Tibial nerve (tissue), 4 donors: ENCODE results near the gene SYT1. TPM values are rescaled to one million over a fixed set of nuclear protein-coding genes. Genes with fewer than 3 reads are reported as not detected.

Experiments
- DNase-seq, 2 donors: peaks; one replicate each; pipeline ENCODE4 v3.0.0-alpha.2; 2019; ENCODE audit warnings: low spot score in 2 of 2
- H3K27ac ChIP-seq, 4 donors: fragments of 200-600 bp; sonication (generic) in 3 of 4; one replicate each; pipeline ENCODE4 v1.5.1; 2017 to 2019; ENCODE audit warnings: mild to moderate bottlenecking in 1 of 4
- H3K27me3 ChIP-seq, 2 donors: fragments of 200-600 bp; sonication (generic) in 1 of 2; one replicate each; pipeline versions ENCODE4 v1.5.1 to v1.6.0; 2017 to 2019
- H3K36me3 ChIP-seq, 3 donors: fragments of 200-600 bp; sonication (generic); one replicate each; pipeline ENCODE4 v1.5.1; 2018 to 2019
- H3K4me1 ChIP-seq, 4 donors: fragments of 200-600 bp; sonication (generic) in 3 of 4; one replicate each; pipeline ENCODE4 v1.5.1; 2017 to 2019
- H3K4me3 ChIP-seq, 4 donors: fragments of 200-600 bp; sonication (generic) in 3 of 4; one replicate each; pipeline ENCODE4 v1.5.1; 2017 to 2019; ENCODE audit warnings: mild to moderate bottlenecking in 1 of 4, moderate library complexity in 1 of 4
- H3K9me3 ChIP-seq, 4 donors: fragments of 200-600 bp; sonication (generic) in 3 of 4; one replicate each; pipeline ENCODE4 v1.5.1; 2017 to 2019
- EP300 ChIP-seq, 2 donors: sonication (generic); formaldehyde crosslinking; IDR thresholded peaks; one replicate each; pipeline ENCODE4 v1.6.1; 2017; ENCODE audit warnings: antibody characterized with exemption in 2 of 2, mild to moderate bottlenecking in 1 of 2
- POLR2A ChIP-seq, 2 donors: fragments of 450-650 bp; IDR thresholded peaks; one replicate each; pipeline ENCODE4 v1.6.1; 2017; ENCODE audit warnings: antibody characterized with exemption in 2 of 2, mild to moderate bottlenecking in 2 of 2, moderate library complexity in 2 of 2
- WGBS, 2 donors: methylation state at CpG; one replicate each; pipeline ENCODE4 v1.1.5; 2018; 5-methylcytosine and 5-hydroxymethylcytosine counted together
- total RNA-seq, 4 donors: library from RNA; depleted of rRNA; stranded (reverse); fragments of >200 nt; gene quantifications; one replicate each; pipeline ENCODE4 v1.1.0, GENCODE V29; 2016
- TF ChIP-seq, protein P1 (sequence below), 5 experiments: fragments of 200-600 bp in 3 of 5; fragments of 450-650 bp in 2 of 5; sonication (generic) in 3 of 5; IDR thresholded peaks; one replicate each; pipeline ENCODE4 v1.5.1; 2016 to 2019; ENCODE audit warnings: antibody characterized with exemption in 5 of 5, mild to moderate bottlenecking in 3 of 5, moderate library complexity in 2 of 5

SYT1 gene
- total RNA-seq, 4 donors from 2014 or later, result 1.8 to 10.3 (median 4.7) TPM

DNA sequence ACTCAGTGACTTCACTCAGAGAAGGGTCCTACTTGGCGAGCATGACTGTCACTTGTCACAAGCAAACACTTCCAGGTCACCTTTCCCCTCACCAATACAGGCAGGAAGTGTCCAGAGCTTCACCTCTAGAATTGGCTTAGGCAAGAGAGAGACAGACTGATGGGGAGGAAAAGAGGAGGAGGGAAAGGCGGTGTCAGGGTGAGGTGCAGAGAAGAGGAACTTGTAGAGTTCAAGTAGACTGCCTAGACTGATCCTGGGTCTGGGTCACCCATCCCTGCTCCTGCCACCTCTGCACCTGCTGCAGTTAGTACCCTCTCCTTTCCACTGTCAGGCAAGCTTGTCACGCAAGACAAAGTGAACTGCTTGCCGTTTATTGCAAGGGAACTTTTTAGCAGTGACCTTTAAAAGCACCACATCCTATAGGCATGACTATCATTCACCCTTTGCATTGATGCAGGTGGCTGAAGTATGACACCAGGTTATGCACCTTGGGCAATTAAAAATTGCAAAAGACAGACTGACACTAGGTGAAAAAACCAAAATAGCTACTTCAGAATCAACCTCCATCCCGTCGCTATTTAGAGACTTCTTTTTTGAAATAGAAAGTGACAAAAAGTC, 292.4 kb downstream of the SYT1 start:
- 82 to 86% methylated on average over 6 of the region's 6 CpGs for WGBS, 2 donors

DNA sequence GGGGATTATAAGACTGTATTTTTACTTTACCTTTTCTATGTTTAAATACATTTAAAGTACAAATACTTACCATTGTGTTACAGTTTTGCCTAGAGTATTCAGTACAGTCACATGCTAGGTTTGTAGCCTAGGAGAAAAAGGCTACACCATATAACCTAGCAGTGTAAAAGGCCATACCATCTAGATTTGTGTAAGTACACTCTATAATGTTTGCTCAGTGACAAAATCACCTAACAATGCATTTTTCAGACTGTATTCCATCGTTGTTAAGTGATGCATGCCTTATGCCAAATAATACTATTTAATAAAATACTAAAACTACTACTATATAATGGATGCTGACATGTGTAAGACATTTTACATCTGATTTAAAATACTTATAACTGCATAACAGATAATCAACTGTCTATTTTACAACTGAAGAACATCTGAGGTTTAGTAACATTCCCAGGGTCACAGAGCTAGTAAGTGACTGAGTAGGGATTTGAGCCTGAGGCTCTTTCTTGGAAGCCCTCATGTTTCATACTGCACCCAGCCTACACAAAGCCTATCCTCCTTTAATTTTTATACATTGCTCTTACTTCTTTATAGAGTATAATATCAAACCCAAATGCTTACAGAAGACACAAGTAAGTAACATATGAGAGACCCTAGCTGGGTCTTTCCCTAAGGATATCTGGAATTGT, 296.8 kb downstream of the SYT1 start:
- H3K27me3 ChIP-seq, result no peaks in the 10 kb centered on the region
- DNase-seq, result no peak
- no peaks in the 10 kb centered on the region for H3K4me1 ChIP-seq
- no peaks in the 10 kb centered on the region for H3K36me3 ChIP-seq
- no peak overlapping the region for H3K27ac ChIP-seq
- H3K9me3 ChIP-seq, result no peaks in the 10 kb centered on the region
- TF ChIP-seq POLR2A (IDR thresholded peaks at IDR 0.05), result no peak
- TF ChIP-seq, protein P1, sequence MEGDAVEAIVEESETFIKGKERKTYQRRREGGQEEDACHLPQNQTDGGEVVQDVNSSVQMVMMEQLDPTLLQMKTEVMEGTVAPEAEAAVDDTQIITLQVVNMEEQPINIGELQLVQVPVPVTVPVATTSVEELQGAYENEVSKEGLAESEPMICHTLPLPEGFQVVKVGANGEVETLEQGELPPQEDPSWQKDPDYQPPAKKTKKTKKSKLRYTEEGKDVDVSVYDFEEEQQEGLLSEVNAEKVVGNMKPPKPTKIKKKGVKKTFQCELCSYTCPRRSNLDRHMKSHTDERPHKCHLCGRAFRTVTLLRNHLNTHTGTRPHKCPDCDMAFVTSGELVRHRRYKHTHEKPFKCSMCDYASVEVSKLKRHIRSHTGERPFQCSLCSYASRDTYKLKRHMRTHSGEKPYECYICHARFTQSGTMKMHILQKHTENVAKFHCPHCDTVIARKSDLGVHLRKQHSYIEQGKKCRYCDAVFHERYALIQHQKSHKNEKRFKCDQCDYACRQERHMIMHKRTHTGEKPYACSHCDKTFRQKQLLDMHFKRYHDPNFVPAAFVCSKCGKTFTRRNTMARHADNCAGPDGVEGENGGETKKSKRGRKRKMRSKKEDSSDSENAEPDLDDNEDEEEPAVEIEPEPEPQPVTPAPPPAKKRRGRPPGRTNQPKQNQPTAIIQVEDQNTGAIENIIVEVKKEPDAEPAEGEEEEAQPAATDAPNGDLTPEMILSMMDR (IDR thresholded peaks at IDR 0.05), result no peak
- no peak for TF ChIP-seq EP300 (IDR thresholded peaks at IDR 0.05)
- no peak overlapping the region for H3K4me3 ChIP-seq
- WGBS, 2 donors, result 44 to 58% methylated on average over 1 of the region's 1 CpG

More for the DNA sequence above, 292.4 kb downstream of the SYT1 start:
- no peak for TF ChIP-seq EP300 (IDR thresholded peaks at IDR 0.05)
- TF ChIP-seq, protein P1 (IDR thresholded peaks at IDR 0.05), result no peak
- TF ChIP-seq POLR2A (IDR thresholded peaks at IDR 0.05), result no peak
- no peaks in the 10 kb centered on the region for H3K9me3 ChIP-seq
- no peak for DNase-seq
- H3K27me3 ChIP-seq, result no peaks in the 10 kb centered on the region
- no peak overlapping the region for H3K27ac ChIP-seq
- no peaks in the 10 kb centered on the region for H3K4me1 ChIP-seq
- no peak overlapping the region for H3K4me3 ChIP-seq
- H3K36me3 ChIP-seq, result no peaks in the 10 kb centered on the region

DNA sequence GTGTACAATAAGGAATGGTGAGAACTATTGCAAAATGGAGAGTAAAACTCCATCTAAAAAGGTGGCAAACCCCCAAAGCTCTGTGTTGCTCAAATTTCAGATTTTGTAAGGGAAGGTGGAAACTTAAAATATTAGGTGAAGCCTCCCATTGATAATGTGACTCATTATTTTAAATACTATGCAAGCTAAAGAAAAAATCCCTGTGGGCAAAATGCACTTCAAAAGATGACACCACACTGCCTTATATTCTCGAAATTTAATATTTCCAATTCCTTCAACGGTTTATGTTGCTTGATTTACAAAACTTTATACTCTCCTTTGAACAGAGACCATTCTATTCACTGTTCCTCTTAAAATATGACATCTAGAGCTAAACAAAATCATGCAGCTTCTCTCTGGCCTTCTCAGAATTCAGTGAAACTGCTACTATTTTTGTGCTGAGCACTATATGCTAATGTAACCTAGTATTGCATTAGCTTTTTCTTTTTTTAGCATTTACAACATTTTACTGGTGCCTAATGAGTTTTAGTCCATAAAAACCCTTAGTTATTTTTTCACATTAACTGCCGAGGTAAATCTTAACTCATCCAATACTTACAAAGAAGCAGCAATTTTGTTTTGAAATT, 297.7 kb downstream of the SYT1 start:
- WGBS, 2 donors, result 72 to 79% methylated on average over 3 of the region's 3 CpGs
- H3K9me3 ChIP-seq, result no peaks in the 10 kb centered on the region
- no peaks in the 10 kb centered on the region for H3K27me3 ChIP-seq
- H3K4me3 ChIP-seq, result no peak overlapping the region
- no peak overlapping the region for H3K27ac ChIP-seq
- TF ChIP-seq, protein P1 (IDR thresholded peaks at IDR 0.05), result no peak
- TF ChIP-seq POLR2A (IDR thresholded peaks at IDR 0.05) (no peak), EP300 (IDR thresholded peaks at IDR 0.05) (no peak)
- DNase-seq, result no peak
- no peaks in the 10 kb centered on the region for H3K4me1 ChIP-seq
- H3K36me3 ChIP-seq, result no peaks in the 10 kb centered on the region

DNA sequence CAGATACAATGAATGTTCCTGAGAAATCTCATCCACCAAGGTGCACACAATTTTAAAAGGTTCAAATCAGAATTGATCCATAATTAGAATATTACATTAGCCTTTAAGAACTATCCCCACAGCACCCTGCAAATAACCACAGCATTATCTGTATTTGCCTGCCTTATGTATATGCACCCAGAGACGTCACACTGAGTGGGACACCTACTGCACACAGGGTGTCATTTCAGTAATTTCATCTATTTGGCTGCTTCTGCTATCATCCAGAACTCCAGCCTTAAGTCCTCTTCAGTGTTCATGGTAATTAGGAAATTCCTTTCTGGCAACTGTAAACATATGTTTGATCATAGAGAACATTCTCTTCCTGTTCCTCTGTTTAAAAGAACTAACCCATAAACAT, 298.4 kb downstream of the SYT1 start:
- H3K36me3 ChIP-seq, result no peaks in the 10 kb centered on the region
- TF ChIP-seq POLR2A (IDR thresholded peaks at IDR 0.05) (no peak), EP300 (IDR thresholded peaks at IDR 0.05) (no peak)
- TF ChIP-seq, protein P1 (IDR thresholded peaks at IDR 0.05), result no peak
- no peak for DNase-seq
- H3K27me3 ChIP-seq, result no peaks in the 10 kb centered on the region
- H3K4me3 ChIP-seq, result no peak overlapping the region
- WGBS, 2 donors, result 76 to 88% methylated on average over 1 of the region's 1 CpG
- no peaks in the 10 kb centered on the region for H3K4me1 ChIP-seq
- no peak overlapping the region for H3K27ac ChIP-seq
- no peaks in the 10 kb centered on the region for H3K9me3 ChIP-seq

DNA sequence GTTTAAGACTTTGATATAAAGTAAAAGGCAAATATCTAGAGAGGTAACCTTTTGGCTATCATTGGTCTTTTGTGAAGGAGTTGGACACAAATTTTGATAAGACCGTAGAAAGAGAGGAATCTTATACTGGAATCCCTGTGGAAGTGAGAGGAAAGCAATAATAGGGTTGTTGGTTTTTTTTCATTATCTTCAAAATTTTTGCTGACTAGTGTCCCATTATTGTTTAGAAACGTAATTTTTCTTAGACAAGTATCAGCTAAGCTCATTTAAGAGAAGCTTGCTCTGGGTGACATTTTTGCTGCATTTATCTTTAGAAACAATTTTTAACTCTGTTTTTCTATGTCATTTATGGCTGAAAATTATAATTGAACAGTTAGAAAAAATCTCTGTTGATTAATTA, 300.3 kb downstream of the SYT1 start:
- no peak overlapping the region for H3K4me3 ChIP-seq
- no peak for DNase-seq
- no peaks in the 10 kb centered on the region for H3K9me3 ChIP-seq
- H3K36me3 ChIP-seq, result no peaks in the 10 kb centered on the region
- no peaks in the 10 kb centered on the region for H3K4me1 ChIP-seq
- TF ChIP-seq, protein P1 (IDR thresholded peaks at IDR 0.05), result no peak
- TF ChIP-seq EP300 (IDR thresholded peaks at IDR 0.05), result no peak
- TF ChIP-seq POLR2A (IDR thresholded peaks at IDR 0.05), result no peak
- no peaks in the 10 kb centered on the region for H3K27me3 ChIP-seq
- WGBS, 2 donors, result 67 to 73% methylated on average over 2 of the region's 2 CpGs
- no peak overlapping the region for H3K27ac ChIP-seq
